Esophagus squamous epithelium (tissue), 5 donors: ENCODE data around the gene UBR3. TPM values are rescaled to one million over a fixed set of nuclear protein-coding genes. Genes with fewer than 3 reads are reported as not detected.
"Not testable (repeated sequence)": the region's sequence is repeated elsewhere in the genome, so short reads cannot be mapped to it uniquely, and the experiment has no call there.

ENCODE experiments used
- DNase-seq: peaks from one replicate; lab custom pipeline; 2025; lab: John Stamatoyannopoulos, UW
- H3K27ac ChIP-seq, 4 donors: fragments of 200-600 bp; sonication (generic); one replicate each; pipeline ENCODE4 v1.5.1; 2016 to 2019; ENCODE audit warnings: mild to moderate bottlenecking in 1 of 4
- H3K27me3 ChIP-seq, 4 donors: fragments of 200-600 bp; sonication (generic); 1 replicate in 3 of 4; 2 replicates in 1 of 4; pipeline versions ENCODE4 v1.5.1 to v1.6.0; 2017 to 2021; ENCODE audit warnings: antibody characterized with exemption in 1 of 4
- H3K36me3 ChIP-seq, 3 donors: fragments of 200-600 bp; sonication (generic); one replicate each; pipeline ENCODE4 v1.5.1; 2016 to 2019
- H3K4me1 ChIP-seq, 3 donors: fragments of 200-600 bp; sonication (generic); one replicate each; pipeline ENCODE4 v1.5.1; 2017 to 2019
- H3K4me3 ChIP-seq, 4 donors: fragments of 200-600 bp; sonication (generic); 1 replicate in 3 of 4; 2 replicates in 1 of 4; pipeline ENCODE4 v1.5.1; 2016 to 2019; ENCODE audit warnings: mild to moderate bottlenecking in 2 of 4, moderate library complexity in 1 of 4
- H3K9me3 ChIP-seq, 3 donors: fragments of 200-600 bp; sonication (generic); one replicate each; pipeline ENCODE4 v1.5.1; 2016 to 2019
- POLR2A ChIP-seq, 4 donors: fragments of 450-650 bp; IDR thresholded peaks; one replicate each; pipeline ENCODE4 v1.6.1; 2017; ENCODE audit warnings: antibody characterized with exemption in 4 of 4, mild to moderate bottlenecking in 4 of 4, moderate library complexity in 3 of 4
- WGBS, 2 donors: methylation state at CpG; one replicate each; pipeline ENCODE4 v1.1.5; 2018; 5-methylcytosine and 5-hydroxymethylcytosine counted together
- intact Hi-C: fragments of 100-400 bp; cut with DNase I; formaldehyde crosslinking; loops from one replicate; pipeline ENCODE4 v1.15.0; 2022
- total RNA-seq, 4 donors: library from RNA; depleted of rRNA; stranded (reverse); fragments of >200 nt; gene quantifications; one replicate each; pipeline ENCODE4 v1.1.0, GENCODE V29; 2016
- TF ChIP-seq, protein P1 (sequence below), 6 experiments: fragments of 450-650 bp in 4 of 6; fragments of 200-600 bp in 2 of 6; sonication (generic) in 2 of 6; IDR thresholded peaks; one replicate each; pipeline ENCODE4 v1.5.1; 2016 to 2019; ENCODE audit warnings: antibody characterized with exemption in 6 of 6, mild to moderate bottlenecking in 4 of 6, moderate library complexity in 4 of 6
- donor health status: DM: yes; HTN: yes; CAD: no.

Gene UBR3
- total RNA-seq, 4 donors from 2014 or later, result 26.9 to 56.8 (median 43.2) TPM

DNA sequence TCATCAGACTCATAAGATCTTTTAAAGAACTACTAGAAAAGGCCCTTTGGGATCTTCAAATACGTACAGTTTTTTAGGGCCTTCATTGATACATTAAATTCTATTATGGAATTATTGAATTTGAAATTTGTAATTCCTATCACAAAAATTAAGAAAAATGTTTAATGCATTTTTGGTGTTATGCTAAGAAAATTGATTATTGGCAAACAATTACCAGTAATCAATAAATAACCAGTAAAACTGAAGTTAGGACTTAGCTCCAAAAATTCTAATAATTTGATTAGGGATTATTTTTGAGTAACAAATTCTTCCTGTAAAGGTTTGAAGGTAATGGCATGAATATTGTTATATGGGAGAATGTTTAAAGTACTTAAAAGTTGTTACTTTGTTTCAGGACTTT is 119.3 kb downstream of the UBR3 start:
- TF ChIP-seq POLR2A (IDR thresholded peaks at IDR 0.05), result no peak
- TF ChIP-seq, protein P1, sequence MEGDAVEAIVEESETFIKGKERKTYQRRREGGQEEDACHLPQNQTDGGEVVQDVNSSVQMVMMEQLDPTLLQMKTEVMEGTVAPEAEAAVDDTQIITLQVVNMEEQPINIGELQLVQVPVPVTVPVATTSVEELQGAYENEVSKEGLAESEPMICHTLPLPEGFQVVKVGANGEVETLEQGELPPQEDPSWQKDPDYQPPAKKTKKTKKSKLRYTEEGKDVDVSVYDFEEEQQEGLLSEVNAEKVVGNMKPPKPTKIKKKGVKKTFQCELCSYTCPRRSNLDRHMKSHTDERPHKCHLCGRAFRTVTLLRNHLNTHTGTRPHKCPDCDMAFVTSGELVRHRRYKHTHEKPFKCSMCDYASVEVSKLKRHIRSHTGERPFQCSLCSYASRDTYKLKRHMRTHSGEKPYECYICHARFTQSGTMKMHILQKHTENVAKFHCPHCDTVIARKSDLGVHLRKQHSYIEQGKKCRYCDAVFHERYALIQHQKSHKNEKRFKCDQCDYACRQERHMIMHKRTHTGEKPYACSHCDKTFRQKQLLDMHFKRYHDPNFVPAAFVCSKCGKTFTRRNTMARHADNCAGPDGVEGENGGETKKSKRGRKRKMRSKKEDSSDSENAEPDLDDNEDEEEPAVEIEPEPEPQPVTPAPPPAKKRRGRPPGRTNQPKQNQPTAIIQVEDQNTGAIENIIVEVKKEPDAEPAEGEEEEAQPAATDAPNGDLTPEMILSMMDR (IDR thresholded peaks at IDR 0.05), result no peak
- no peaks in the 10 kb centered on the region for H3K9me3 ChIP-seq
- no peak overlapping the region for H3K4me3 ChIP-seq
- intact Hi-C loops, result no loop called here
- DNase-seq, result no peak
- peaks cover 0 to 79% (median 0%) of the 10 kb centered on the region in 3 donors for H3K36me3 ChIP-seq
- no peaks in the 10 kb centered on the region for H3K4me1 ChIP-seq
- 93 to 100% methylated on average over 1 of the region's 1 CpG for WGBS, 2 donors
- H3K27me3 ChIP-seq, result no peaks in the 10 kb centered on the region
- H3K27ac ChIP-seq, result no peak overlapping the region

GRCh38 chr2:169955940-169956339 is 128.7 kb downstream of the UBR3 start:
- TF ChIP-seq, protein P1 (IDR thresholded peaks at IDR 0.05), result no peak
- TF ChIP-seq POLR2A (IDR thresholded peaks at IDR 0.05), result no peak
- intact Hi-C loops, result no loop called here
- Histone ChIP-seq H3K27ac (no peak overlapping the region), H3K4me3 (no peak overlapping the region), H3K27me3 (no peaks in the 10 kb centered on the region), H3K4me1 (no peaks in the 10 kb centered on the region), H3K9me3 (no peaks in the 10 kb centered on the region), H3K36me3 (peaks cover 0 to 53% (median 5%) of the 10 kb centered on the region in 3 donors)
- no peak for DNase-seq

DNA sequence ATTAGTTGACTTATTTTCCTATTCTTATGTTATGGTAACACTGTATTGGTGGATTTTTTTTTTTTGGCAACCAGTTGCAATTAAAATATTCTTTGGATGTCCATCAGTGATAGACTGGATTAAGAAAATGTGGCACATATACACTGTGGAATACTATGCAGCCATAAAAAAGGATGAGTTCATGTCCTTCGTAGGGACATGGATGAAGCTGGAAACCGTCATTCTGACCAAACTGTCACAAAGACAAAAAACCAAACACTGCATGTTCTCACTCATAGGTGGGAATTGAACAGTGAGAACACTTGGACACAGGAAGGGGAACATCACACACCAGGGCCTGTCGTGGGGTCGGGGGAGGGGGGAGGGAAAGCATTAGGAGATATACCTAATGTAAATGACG is 130.0 kb downstream of the UBR3 start:
- H3K27me3 ChIP-seq, H3K27ac ChIP-seq, intact Hi-C loops, H3K4me3 ChIP-seq, DNase-seq, H3K9me3 ChIP-seq, H3K4me1 ChIP-seq: not testable (repeated sequence)
- peaks cover 0 to 66% (median 5%) of the 10 kb centered on the region in 3 donors for H3K36me3 ChIP-seq
- 90 to 97% methylated on average over 3 to 5 of the region's 5 CpGs for WGBS, 2 donors

GRCh38 chr2:169961911-169962310 is 134.7 kb downstream of the UBR3 start:
- TF ChIP-seq, protein P1 (IDR thresholded peaks at IDR 0.05), result no peak
- TF ChIP-seq POLR2A (IDR thresholded peaks at IDR 0.05), result no peak
- Histone ChIP-seq H3K4me3 (no peak overlapping the region), H3K27me3 (no peaks in the 10 kb centered on the region), H3K9me3 (no peaks in the 10 kb centered on the region), H3K27ac (no peak overlapping the region), H3K4me1 (no peaks in the 10 kb centered on the region), H3K36me3 (peaks cover 0 to 92% (median 11%) of the 10 kb centered on the region in 3 donors)
- no peak for DNase-seq
- intact Hi-C loops, result no loop called here
- 62 to 70% methylated on average over 4 of the region's 4 CpGs for WGBS, 2 donors

DNA sequence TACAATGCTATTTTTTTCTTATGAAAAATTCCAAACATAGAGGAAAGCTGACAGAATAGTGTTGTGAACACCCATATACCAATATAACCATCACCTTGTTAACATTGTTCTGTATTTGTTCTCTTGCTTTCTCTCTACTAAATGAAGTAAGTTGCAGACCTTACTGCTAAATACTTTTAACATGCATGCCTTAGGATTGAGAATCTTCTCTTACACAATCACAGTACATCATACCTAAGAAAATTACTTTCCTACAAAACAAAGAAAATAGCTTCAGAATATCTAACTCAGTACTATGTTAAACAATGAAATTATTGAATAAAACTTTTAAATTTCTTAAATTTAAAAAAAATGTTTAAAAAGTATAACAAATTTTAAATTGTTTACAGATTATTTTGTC is 136.5 kb downstream of the UBR3 start:
- Histone ChIP-seq H3K4me3 (no peak overlapping the region), H3K36me3 (peaks cover 0 to 88% (median 6%) of the 10 kb centered on the region in 3 donors), H3K9me3 (no peaks in the 10 kb centered on the region), H3K27me3 (no peaks in the 10 kb centered on the region), H3K4me1 (no peaks in the 10 kb centered on the region), H3K27ac (no peak overlapping the region)
- intact Hi-C loops, result no loop called here
- no peak for DNase-seq
- TF ChIP-seq, protein P1 (IDR thresholded peaks at IDR 0.05), result no peak
- no peak for TF ChIP-seq POLR2A (IDR thresholded peaks at IDR 0.05)

- 63 to 69% methylated on average over 2 of the region's 2 CpGs for WGBS, 2 donors
- no peak for TF ChIP-seq POLR2A (IDR thresholded peaks at IDR 0.05)
- TF ChIP-seq, protein P1 (IDR thresholded peaks at IDR 0.05), result no peak
- Histone ChIP-seq H3K4me3 (no peak overlapping the region), H3K27me3 (no peaks in the 10 kb centered on the region), H3K27ac (no peak overlapping the region), H3K36me3 (peaks cover 0 to 86% (median 6%) of the 10 kb centered on the region in 3 donors), H3K4me1 (no peaks in the 10 kb centered on the region), H3K9me3 (peaks cover 0 to 6% (median 0%) of the 10 kb centered on the region in 3 donors)
- intact Hi-C loops, result no loop called here
- DNase-seq, result no peak
Observed at GRCh38 chr2:169964740-169965139, 137.5 kb downstream of the UBR3 start.
